Activated CD4-positive, alpha-beta T cell treated with anti-CD3 and anti-CD28 coated beads, Interleukin-2, amount 50 U/mL, for 1 hour (primary cell): ENCODE results near the gene RASA1.
A peak's percentile ranks its signal among the peaks of the same experiment; 100 is the strongest.
"Not testable (repeated sequence)": the region's sequence is repeated elsewhere in the genome, so short reads cannot be mapped to it uniquely, and the experiment has no call there.

ENCODE experiments used
- DNase-seq: peaks from one replicate; pipeline ENCODE4 v3.0.0-alpha.2; 2020

The RASA1 gene

GRCh38 chr5:87267574-87268125 lies at the start of gene RASA1:
RASA1 (plus strand) TSS chr5:87267883; CDS start chr5:87268452, 569 bp downstream.
- peak; percentile 62 for DNase-seq

- no peak for DNase-seq
Measured at GRCh38 chr5:87229780-87230179, 37.9 kb upstream of the RASA1 start.

DNA sequence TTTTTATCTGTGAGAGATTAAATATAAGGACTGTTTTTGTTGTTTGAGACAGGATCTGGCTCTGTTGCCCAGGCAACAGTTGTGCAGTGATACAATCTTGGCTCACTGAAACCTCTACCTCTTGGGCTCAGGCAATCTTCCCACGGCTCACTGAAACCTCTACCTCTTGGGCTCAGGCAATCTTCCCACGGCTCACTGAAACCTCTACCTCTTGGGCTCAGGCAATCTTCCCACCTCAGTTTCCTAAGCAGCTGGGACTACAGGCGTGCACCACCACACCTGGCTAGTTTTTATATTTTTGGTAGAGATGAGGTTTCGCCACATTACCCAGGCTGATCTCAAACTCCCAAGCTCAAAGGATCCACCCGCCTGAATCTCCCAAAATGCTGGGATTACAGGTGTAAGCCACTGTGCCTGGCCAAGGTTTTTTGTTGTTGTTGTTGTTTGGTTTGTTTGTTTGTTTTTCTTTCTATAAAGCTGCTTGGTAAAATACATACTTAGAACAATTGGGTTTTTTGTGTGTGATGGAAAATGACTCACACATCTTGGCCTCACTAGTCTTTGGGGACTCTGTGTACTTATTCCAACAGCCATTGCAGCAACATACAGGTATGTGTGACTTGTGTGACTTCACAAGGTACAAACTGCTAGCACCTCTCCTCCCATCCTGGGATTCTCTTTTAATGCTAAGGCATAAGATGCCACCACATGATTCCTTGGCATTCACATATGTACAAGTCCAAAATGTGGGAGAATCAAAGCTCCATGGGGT lies 36.5 kb upstream of the RASA1 start:
- DNase-seq: no peak

GRCh38 chr5:87233143-87233542 lies 34.5 kb upstream of the RASA1 start:
- DNase-seq: no peak

DNA sequence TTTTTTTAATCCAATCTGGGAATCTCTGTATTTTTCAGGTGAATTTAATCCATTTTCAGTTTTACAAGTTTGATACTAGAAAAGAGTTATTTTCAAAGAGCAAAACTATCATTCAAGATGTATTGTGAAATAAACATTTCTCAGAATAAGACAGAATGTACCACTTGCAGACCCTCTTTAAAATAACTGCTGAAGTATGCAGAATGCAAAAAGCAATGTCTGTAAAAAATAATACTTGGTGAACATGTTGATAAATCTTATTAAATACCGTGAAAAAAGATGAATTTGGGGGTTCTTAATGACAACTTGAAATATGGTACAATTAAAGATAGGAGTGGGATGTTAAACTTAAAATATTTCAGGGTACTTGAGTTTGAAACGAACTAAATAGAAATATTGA lies 26.1 kb upstream of the RASA1 start:
- DNase-seq: no peak

GRCh38 chr5:87242242-87242641 lies 25.4 kb upstream of the RASA1 start:
- DNase-seq: no peak

GRCh38 chr5:87243161-87243844 lies 24.4 kb upstream of the RASA1 start:
- no peak for DNase-seq

- no peak for DNase-seq
Measured at GRCh38 chr5:87245451-87245850, 22.2 kb upstream of the RASA1 start.

- DNase-seq: no peak
Measured at GRCh38 chr5:87246061-87246460, 21.6 kb upstream of the RASA1 start.

GRCh38 chr5:87252283-87252605 lies 15.4 kb upstream of the RASA1 start:
- DNase-seq: no peak

DNA sequence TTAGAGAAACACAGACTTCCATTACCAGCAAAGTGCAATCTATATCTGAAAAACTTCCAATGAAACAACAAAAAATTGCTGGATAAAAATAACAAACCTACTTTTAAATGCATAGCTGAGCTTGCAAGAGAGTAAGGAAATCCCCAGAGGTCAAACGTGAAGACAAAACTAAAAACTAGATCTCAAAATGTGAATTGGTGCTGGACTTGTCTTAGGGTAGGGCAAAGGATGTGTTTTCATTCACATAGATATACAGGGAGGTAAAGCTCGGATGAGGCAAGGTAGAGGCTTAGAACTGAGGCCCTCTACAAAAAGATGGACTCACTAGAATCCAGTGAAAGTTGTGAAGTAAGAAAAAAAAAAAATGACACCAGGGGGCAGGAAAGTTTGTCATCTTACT lies 13.6 kb upstream of the RASA1 start:
- DNase-seq: no peak

- DNase-seq: no peak
Measured at GRCh38 chr5:87258507-87258906, 9.2 kb upstream of the RASA1 start.

DNA sequence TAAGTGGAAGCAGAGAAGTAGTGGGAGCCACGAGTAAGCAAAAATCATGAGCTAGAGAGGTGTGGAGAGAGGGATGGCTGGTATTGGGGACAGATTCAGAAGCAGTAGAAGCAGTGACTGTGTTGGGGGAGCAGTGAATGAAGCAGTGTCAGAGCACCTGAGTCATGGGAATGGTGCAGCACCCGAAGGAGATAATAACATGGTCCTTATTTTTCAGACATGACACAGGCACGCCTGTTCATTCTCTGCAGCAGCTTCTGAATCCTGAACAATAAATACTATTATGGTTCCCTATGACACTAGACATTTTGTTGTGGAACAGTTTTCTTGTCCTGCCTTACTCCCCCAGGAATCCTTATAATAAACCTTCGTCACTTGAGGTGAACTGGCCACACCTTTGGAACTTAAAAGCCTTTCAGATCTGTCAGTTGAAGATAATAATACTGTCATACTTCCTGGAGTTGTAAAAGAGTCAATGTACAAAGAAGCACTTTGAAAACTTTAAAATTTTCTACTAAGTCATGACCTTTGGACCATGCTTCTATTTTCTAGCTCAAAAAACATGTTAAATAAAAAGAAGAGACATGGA lies 7.0 kb upstream of the RASA1 start:
- DNase-seq: no peak

- DNase-seq: no peak
Measured at GRCh38 chr5:87263498-87263897, 4.2 kb upstream of the RASA1 start.

- no peak for DNase-seq
Measured at GRCh38 chr5:87266914-87267573, 639 bp upstream of the RASA1 start.

DNA sequence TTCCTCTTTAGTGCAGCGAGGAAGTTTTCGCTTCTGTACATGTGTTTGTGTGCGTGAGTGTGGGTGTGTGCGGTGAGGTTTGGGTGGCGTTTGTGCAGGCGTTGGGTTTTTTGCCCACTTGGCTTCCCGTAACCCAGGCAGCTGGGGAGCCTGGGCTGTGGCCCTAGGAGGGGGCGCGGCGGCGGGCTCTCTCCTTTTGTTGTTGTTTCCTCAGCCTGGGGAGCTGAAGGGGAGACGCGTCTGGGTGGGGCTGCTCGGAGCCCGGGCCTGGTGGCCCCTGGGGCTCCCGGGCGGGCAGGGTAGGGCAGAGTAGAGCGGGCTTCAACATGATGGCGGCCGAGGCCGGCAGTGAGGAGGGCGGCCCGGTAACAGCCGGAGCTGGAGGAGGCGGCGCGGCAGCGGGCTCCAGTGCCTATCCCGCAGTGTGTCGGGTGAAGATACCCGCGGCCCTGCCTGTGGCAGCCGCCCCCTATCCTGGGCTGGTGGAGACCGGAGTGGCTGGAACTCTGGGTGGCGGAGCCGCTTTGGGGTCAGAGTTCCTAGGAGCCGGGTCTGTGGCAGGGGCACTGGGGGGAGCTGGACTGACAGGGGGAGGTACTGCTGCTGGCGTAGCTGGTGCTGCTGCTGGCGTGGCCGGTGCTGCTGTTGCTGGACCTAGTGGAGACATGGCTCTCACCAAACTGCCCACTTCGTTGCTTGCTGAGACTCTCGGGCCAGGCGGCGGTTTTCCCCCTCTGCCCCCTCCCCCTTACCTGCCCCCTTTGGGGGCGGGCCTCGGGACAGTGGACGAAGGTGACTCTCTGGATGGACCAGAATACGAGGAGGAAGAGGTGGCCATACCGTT lies 665 bp downstream of the RASA1 start:
- DNase-seq: peak; percentile 65

DNA sequence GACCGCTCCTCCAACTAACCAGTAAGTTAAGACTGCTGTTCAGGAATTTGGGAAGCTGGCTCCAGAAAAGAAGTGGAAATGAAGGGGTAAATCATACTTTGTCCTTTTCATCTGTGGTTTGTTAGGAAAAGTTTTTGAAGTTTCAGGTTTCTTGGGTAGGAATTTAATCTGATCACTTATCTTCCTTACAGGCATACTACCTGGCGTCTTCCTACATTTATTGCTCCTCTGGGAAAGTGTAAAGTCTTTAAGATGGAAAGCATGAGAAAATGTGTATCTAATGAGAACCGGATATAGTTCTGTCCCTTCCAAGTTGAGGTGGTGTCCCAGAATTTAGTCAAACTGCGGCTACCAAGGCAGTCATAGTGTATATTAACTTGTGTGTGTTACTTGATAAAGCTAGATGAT lies 1.3 kb downstream of the RASA1 start:
- DNase-seq: no peak

DNA sequence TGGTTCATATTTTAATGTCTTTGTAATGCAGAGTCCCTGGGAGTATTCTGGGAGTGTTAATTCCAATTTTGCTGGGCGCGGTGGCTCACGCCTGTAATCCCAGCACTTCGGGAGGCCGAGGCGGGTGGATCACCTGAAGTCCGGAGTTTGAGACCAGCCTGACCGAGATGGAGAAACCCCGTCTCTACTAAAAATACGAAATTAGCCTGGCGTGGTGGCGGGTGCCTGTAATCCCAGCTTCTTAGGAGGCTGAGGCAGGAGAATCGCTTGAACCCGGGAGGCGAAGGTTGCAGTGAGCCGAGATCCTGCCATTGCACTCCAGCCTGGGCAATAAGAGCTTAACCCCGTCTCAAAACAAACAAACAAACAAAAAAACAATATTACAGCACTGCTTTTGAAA lies 3.2 kb downstream of the RASA1 start:
- DNase-seq: not testable (repeated sequence)

- no peak for DNase-seq
Measured at GRCh38 chr5:87276655-87277054, 9.0 kb downstream of the RASA1 start.

- no peak for DNase-seq
Measured at GRCh38 chr5:87277279-87277835, 9.7 kb downstream of the RASA1 start.

DNA sequence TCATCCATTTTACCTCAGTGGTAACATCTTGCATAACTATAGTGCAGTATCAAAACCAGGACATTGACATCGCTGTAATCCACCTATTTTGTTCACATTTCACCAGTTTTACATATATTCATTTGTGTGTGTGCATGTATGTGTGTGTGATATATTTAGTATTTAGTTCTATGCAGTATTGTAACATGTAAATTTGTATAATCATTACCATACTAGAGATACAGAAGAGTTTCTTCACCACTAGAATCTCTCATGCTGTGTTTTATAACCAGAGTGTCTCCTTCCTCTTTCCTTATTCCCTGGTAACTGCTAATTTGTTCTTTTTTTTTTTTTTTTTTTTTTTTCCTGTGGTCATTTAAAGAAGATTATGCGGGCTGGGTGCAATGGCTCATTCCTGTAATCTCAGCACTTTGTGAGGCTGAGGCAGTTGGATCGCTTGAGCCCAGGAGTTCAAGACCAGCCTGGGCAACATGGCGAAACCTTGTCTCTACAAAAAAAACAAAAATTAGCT lies 11.0 kb downstream of the RASA1 start:
- no peak for DNase-seq

GRCh38 chr5:87282269-87282668 lies 14.6 kb downstream of the RASA1 start:
- no peak for DNase-seq
